DMS114 treated with DMSO at 0.1 percent for 48 hours (cell line): ENCODE data around the gene MGP.

ENCODE experiments used
- DNase-seq: peaks from one replicate; lab custom pipeline; 2025; ENCODE audit not compliant: unreplicated experiment; lab: John Stamatoyannopoulos, UW

The MGP gene

DNA sequence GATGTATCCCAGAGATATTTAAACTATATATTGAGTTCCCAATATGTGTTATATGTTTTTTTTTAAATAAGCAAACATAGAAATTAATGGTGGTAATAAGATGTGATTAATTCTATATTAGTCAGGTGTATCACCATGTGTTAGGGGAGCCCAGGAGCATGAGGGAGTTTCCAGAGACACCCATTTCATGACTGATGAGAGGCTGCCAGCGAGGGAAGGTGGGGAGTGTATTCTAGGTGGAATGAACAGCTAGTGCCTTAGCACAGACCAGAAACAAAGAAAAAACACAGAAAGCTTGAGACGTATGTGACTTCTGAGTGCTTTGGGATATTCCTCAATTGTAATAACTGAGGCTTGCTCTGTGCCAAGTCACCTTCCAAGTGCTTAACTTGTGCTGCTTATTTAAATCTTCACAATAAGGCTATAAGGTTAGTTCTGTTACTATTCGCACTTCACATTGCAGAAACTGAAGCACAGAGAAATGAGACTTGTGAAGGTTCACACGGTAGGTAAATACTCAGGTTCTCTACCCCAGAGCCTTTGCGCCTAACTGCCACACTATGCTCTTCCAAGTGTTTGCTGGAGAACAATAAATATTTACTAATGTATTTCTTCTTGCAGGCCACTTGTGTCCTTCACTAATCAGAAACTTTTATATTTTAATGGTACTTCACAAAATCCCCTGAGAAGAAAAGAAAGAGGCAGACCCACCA is 17.9 kb upstream of the MGP start:
- DNase-seq = no peak

DNA sequence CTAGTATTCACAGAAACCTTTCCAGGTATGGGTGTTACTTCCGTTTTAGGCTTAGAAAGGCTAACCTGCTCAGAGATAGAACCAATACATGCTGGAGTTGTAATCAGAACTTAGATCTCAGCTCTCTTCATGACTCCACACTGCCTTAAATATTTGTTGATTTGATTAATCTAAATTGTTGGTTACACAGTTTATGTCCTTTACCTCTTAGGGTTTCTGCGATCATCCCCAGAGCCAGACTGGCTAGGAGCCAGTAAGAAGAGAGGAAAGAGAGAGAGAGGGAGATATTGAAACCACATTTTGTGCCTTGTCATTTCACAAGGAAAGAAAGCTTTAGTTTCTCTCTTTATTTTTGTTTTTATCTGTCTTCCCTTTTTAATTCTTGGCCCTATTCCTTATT is 16.8 kb upstream of the MGP start:
- DNase-seq = no peak

DNA sequence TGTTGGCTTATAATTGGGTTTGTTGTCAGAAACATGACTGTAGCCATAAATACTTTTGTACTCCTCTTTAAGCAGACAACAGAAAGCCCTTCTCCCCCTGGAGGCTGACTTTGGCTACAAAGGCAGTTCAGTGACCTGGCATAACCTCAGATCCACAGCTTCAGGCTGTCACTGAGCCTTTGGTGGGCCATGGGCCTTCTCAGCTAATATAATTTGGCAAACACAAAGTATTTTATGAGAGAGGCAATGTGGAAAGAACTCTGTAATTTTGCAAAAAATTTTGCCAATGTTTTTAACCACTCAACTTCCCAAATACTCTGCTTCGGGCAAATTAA is 15.5 kb upstream of the MGP start:
- DNase-seq = no peak

DNA sequence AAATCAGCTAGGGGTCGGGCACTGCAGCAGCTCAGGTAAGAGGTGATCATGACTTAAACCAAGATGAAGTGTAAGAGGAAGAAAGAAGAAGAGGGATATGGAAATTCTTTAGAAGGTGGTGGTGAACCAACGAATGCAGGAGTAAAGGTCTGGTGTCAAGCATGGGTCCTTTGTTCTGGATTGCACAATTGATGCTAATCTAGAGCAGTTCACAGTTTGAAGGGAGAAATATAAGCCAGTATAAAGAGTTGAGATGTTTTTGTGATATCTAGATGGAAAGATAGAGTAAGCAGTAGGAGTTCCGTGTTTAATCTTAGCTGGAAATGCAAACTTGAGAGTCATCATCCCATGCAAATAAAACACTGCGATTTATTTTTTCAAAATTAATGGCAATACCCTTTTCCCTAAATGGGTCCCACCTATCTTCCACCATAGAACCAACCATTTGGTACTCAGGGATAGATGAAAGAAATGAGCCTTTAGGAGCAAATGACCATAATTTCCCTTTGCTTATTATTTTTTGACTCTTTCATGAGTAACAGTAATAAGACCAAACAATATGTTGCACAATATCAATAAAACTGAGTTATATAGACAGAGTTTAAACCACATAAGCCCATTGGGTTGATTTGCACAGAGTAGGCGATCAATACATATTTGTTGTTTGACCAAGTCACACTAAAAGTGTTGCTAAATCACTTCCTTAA is 15.0 kb upstream of the MGP start:
- DNase-seq = no peak

DNA sequence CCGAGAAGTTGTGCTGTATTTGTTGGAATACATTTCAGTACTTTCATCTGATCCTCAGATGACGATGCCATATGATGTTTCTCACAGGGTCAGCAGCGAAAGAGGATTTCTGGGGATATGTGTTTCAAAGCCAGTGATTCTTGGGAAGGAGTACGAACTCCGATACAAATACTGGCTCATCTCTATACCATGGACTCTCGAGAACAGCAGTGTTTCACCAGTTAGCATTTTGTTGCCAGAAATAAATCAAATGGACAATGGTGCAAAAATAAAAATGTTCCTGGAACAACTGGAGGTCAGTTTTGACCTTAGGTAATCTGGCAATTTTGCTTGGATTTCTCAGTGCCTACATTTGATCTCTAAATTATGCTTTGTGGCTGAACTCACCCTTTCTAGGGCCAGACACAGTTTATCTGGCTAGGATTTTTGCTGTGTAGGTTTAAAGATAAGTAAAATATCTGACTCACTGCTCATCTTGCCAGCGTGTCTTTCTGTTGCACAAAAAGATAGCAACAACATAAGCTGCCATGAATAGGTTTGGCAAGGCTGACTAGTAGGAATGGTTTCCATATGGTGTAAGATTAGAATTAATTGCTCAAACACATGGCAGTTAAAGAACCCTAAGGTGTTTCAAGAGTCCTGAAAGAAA is 11.0 kb upstream of the MGP start:
- DNase-seq = no peak

DNA sequence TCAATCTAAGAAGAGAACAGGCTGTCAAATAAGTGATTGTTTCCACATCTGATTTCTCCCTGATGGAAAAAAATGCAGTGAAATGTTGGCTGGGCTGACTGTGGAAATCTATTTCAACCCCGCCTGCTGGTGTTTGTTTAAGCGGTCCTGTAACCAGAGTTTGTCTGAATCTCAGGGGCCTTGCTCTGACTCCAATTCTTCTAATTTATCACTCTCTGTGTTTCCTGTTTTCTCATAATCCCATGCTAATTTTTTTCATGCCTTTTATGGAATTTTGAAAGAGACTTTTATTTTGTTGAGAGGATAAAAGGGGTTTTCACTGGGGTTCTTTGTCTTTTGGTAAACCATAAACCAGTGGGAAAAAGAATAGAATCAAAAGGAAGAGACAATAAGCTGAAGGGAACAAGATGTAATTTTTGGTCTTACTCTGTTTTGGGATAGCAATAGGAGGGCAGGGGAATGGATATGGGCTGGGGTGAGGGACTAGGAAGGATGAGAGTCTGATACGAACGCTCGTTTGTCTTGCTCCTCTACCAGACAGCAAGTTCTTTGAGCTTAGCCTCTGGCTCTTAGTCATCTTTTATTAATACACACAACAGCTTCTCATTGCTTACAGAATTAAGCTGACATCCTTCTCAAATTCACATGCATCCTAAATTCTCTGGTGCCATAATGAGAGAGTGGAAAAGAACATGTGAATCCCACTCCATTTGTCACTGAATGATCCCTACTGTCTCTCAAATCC is 8.0 kb upstream of the MGP start:
- no peak for DNase-seq

DNA sequence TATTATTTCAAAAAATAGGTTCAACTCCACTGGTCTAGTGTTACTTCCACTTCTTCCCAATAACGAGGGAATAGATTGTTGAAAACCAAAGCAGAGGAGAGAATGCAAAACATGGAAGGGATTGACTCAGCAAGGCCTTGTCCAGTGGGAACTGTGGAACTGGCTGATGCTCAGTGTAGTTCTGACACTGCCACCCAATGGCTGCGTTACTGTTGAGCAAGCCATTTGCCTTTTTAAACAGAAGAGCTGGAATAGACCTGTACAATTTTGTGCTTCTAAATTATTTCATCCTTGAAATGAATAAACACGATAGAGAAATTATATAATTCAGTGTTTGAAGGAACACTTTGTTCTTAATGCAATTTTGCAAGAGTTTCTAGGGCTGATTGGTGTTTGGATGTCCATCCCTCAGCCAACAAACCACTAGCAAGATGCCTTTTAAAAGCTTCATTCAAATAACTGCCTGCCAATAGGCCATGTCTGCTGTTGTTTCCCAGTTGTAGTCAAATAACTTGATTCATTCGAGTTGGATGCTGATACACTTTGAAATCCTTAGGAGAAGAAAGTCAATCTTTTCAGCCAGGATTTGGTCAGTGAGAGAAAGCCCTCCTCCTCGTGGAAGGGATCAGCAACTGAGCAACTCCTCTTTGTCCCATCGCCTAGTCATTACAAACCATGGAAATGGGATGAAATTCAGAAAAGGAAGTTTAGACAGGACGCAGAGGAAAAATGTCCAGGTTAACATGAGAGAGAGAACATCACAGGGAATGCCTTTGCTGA is 7.3 kb upstream of the MGP start:
- no peak for DNase-seq

DNA sequence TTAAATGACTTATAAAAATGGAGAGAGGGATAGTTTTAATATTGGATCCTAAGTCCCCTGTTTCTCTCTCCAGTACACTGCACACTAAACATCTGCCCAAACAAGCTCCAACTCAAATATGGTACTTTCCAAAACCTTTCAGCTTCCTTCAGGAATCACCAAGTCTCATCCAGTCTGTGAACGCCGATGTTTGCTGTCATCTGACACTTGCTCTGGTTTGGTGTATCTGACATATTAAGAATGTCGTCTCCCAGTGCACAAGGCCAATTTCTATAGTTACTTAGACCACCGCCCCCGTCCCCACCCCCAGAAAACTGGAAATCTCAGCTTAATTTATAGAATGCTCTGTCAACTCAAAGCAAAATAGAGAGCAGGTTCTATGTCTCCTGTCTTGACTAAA is 5.0 kb upstream of the MGP start:
- no peak for DNase-seq

DNA sequence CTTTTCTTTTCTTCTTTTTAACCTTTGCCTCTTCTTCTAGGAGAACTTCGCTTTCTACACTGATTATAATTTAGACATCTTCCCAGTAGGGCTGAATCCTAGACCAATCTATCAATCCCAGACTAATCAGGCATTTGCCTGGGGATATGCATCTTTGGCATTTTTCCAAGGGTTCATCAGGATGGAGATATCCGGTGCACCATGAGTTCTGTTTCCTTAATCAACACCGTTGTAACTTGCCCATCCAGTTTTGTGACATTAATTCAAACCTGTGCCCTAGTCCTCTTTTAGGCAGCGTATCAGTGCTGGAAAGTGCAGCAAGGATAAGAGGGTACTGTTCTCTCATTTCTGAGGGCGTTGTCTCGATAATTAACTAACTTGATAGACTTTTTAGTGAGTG is 617 bp upstream of the MGP start:
- no peak for DNase-seq

DNA sequence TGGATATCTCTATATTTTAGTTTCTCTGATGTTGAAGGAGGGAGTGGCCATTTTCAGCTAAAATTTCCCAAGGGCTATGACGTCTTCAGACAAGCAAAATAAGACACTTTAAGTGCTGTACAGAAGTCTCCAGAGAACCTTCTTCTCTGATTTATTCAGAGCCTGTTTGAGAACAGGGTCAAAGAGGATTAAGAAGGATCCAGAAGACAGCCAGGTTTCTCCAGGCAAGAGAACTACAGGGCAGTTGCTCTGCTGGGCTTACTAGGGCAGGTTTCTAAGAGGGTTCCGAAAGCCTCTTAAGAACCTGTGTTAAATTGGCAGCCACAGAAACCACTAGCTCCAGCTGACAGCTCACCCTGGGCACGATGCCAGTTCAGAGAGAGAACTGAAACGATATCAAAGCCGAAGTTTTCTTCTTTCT is 1.2 kb downstream of the MGP start:
- no peak for DNase-seq

DNA sequence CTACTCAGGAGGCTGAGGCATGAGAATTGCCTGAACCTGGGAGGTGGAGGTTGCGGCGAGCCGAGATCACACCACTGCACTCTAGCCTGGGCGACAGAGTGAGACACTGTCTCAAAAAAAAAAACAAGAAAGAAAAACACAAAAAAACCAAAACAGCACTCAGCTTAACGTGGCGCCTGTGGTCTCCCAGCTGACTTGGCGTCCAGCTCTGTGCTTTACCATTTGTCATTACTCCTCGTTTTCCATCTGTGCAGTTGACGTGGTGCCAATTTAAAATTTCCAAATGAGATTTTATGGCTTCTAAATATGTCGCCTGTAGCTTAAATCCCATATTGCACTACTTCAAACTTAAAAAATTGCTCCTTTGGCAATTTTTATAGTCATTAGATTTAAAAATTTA is 2.0 kb downstream of the MGP start:
- no peak for DNase-seq

DNA sequence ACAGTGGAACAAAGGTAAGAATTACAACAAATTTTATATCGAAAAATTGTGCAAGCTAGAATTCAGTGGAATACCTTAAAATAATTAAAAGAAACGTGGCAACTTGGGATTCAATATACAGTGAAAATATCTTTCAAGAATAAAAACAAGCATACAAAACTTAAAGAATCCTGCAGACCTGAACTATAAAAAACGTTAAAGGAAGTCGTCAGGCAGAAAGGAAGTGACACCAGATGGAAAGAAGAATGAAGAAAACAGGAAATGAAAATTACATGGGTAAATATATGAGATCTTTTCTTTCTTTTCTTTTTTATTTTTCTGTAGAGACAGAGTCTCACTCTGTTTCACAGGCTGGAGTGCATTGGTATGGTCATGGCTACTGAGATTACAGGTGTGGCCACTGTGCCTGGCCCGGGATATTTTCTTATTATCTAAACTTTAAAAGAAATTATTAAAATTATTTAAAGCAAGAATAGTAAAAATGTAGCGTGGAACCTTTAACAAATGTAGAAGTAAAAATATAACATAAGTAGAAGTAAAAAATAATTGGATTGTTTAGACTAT is 4.7 kb downstream of the MGP start:
- no peak for DNase-seq

DNA sequence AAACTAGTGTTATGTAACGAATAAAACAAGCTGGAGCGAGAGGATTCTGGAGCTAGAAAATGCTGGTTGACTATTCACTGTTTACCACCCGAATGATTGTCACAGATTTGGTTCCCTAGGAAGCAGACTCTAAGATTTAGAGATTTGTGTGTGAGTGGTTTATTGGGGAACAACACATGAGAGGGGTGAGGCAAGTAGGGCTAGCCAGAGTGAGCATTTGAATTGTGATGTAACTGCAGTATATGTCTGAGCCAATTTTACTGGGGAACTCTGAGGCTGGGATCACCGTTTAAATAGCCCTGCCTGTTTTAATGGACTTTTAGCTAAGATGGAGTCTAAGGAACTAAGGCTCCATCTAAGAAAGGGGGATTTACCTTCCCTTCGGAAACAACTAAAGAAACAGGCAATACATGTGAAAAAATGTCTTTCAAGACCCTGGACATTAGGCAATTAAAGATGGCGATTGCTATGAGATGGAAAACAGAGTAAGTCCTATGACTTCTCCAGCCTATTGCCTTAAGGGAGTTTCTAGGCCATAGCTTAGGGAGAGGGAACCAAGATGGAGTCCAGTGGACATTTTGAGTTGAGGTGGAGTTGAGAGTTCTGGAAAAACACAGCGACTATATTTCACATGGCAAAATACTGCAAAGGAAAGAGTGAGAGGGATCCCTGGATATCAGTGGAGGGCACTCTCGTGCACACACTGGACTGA is 6.3 kb downstream of the MGP start:
- no peak for DNase-seq

DNA sequence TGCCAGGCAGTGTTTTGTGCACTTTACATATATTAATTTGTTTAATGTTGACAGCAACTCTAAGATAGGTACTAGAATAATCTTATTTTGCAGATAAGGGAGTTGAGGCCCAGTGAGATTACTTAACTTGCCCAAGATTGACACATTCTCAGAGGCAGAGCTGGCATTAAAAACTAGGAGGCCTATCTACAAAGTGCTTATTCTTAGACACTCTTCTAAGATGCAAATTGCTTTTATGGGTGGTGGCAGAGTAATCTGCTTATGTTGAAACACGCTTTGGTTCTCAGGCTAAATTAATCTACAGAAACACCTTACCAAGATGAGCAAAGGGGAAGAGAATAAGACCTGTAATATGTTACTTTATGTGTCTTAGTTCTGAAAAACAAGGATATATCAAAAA is 7.2 kb downstream of the MGP start:
- DNase-seq = no peak

DNA sequence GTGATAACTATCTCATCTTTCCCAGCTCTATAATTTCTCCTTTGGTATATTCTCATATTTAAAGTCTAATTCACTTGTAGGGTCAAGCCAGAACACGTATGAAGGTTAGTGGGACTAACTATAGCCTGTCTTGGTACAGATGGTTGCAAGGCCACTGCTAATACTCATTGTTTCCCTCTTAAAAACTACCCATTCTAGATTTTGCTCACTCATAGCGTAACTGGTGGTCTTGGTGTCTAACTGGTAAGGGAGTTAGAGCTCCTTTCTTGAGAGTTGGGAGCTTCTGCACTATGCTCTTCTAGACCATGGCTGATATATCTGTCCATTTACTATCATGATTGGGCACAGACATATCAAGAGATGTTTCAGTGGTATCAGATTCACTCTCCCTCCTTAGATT is 8.8 kb downstream of the MGP start:
- no peak for DNase-seq

DNA sequence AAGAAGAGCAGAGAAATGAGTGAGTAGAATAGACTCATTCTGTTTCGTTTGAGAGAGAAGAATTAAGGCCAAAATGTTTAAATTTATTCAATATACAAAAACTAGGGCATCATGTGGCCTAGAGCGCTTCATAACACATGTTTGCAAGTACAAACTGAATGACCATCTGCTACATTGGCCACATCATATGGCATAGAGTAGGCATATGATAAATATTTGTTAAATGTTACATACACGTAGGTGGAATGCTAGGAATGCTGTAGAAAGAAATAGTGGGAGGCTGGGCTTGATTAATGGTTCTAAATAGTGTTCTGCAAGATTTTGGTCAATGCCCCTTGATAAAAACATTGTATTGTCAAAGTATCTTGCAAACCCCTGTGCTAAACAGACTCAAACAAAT is 10.8 kb downstream of the MGP start:
- no peak for DNase-seq

DNA sequence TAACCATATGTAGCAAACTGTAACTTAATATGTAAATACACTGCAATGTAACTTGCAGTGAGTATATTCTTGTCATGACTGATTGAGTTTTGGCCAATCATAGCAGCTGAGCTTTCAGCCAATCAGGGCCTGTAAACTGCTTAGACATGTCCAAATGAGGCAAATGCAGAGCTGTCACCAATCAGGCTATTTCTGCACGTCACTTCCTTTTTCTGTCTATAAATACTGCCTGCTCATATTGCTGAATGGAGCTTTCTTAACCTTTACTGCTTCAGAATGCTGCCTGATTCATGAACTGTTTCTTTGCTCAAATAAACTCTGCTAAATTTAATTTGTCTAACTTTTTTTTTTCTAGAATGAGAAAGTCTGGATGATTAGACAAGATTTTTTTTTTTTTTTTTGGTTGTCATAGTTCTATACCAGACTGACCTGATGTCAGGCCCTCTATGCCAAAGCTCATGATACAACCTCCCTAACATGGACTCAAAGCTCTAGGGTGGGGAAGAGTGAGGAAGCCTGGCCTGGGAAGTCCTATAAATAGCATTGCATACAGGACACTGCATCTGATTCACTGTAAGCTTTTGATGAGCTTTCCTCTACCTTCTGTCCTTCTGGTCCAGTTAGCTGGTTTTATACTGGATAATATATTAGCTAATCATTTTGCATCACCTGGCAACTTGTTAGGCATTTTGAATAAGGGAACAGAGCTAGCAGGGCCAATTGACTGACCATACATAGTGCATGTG is 12.0 kb downstream of the MGP start:
- DNase-seq = no peak

DNA sequence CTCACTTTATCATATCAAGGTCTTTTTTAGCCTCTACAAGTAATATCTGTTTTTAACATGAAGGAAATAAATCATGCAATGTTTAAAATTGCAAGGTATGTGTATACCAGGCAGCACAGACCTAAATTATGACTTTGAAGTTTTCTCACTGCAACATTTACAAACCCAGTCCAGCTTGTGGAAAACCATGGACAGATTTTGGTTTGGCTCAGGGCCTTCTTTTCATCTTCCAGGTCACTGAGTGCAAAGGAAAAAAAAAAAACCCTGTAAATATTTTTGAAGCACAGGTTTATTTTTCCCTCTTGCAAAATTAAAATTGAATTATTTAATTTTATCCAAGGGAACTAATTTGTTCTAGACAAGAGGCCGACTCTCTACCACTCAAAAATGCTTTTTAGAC is 13.8 kb downstream of the MGP start:
- no peak for DNase-seq

DNA sequence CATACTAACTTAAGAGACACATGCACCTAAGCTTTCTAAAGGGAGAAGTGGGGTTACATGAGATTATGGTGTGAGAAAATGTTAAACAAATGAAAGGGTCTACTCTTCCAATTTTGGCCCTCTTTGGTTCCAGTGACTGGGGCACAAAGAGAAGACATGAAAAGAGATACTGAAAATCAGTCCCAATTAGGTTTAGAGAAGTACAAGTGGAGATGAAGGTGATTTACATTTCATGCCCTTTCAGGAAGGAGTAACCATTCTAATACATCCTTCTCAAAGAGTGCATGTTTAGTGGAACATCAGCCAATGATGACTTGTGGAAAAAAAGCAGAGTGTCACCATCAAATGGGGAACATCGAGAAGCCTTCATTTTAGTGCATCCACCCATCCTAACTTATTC is 14.4 kb downstream of the MGP start:
- DNase-seq = no peak
